ENCODE results near the gene MOBP.
"Not testable (repeated sequence)": the region's sequence is repeated elsewhere in the genome, so short reads cannot be mapped to it uniquely, and the experiment has no call there.

MOBP gene

GRCh38 chr3:39467394-39468107, at the start of gene MOBP:
Gene MOBP, plus strand, starts transcription at chr3:39467680. Its CDS starts 34,390 bp downstream, at chr3:39502070.
- DNase-seq: peak in 1 of 2 donors; percentile 82

GRCh38 chr3:39418556-39419225, 48.8 kb upstream of the MOBP start:
- DNase-seq: not testable (repeated sequence)

- no peak for DNase-seq
These were observed 47.7 kb upstream of the MOBP start for GRCh38 chr3:39419742-39420315.

- DNase-seq: no peak
These were observed 46.9 kb upstream of the MOBP start for GRCh38 chr3:39420543-39420942.

- DNase-seq: no peak
These were observed 44.0 kb upstream of the MOBP start for GRCh38 chr3:39423436-39423970.

GRCh38 chr3:39426312-39426711, 41.2 kb upstream of the MOBP start:
- no peak for DNase-seq

GRCh38 chr3:39427506-39427905, 40.0 kb upstream of the MOBP start:
- DNase-seq: no peak

- DNase-seq: no peak
These were observed 38.7 kb upstream of the MOBP start for GRCh38 chr3:39428745-39429201.

GRCh38 chr3:39429466-39429865, 38.0 kb upstream of the MOBP start:
- DNase-seq: no peak

GRCh38 chr3:39432342-39432741, 35.1 kb upstream of the MOBP start:
- DNase-seq: no peak

GRCh38 chr3:39433642-39434041, 33.8 kb upstream of the MOBP start:
- DNase-seq: no peak

GRCh38 chr3:39434574-39434973, 32.9 kb upstream of the MOBP start:
- DNase-seq: no peak

GRCh38 chr3:39435006-39435748, 32.3 kb upstream of the MOBP start:
- DNase-seq: no peak

GRCh38 chr3:39438880-39439279, 28.6 kb upstream of the MOBP start:
- no peak for DNase-seq

GRCh38 chr3:39440316-39440715, 27.2 kb upstream of the MOBP start:
- no peak for DNase-seq

- DNase-seq: no peak
These were observed 23.9 kb upstream of the MOBP start for GRCh38 chr3:39443530-39443929.

- no peak for DNase-seq
These were observed 21.6 kb upstream of the MOBP start for GRCh38 chr3:39445927-39446326.

GRCh38 chr3:39446444-39446843, 21.0 kb upstream of the MOBP start:
- DNase-seq: no peak

GRCh38 chr3:39447637-39448483, 19.6 kb upstream of the MOBP start:
- DNase-seq: peak; percentile 77 to 84

GRCh38 chr3:39448506-39449233, 18.8 kb upstream of the MOBP start:
- no peak for DNase-seq

- no peak for DNase-seq
These were observed 17.7 kb upstream of the MOBP start for GRCh38 chr3:39449796-39450195.

Measured in hippocampal formation (tissue), 2 donors.